Mesendoderm (in vitro differentiated cells): ENCODE results near the gene WDFY2.

Experiments
- DNase-seq: peaks from one replicate; pipeline ENCODE4 v3.0.0; 2013
- H2AK5ac ChIP-seq: 2 replicates; pipeline ENCODE4 v1.6.1; 2013; ENCODE audit warnings: low read length, inconsistent platforms
- H2BK120ac ChIP-seq: 2 replicates; pipeline ENCODE4 v1.6.1; 2013; ENCODE audit warnings: low read depth, mild to moderate bottlenecking, low read length, moderate library complexity, mixed read lengths
- H2BK15ac ChIP-seq: replicated peaks from 2 replicates; pipeline ENCODE4 v1.6.1; 2013; ENCODE audit warnings: low read depth, mild to moderate bottlenecking, moderate library complexity
- H2BK5ac ChIP-seq: 2 replicates; pipeline ENCODE4 v1.6.1; 2013; ENCODE audit warnings: low read length, inconsistent platforms
- H3K18ac ChIP-seq: 2 replicates; pipeline ENCODE4 v1.6.1; 2013; ENCODE audit warnings: mild to moderate bottlenecking, low read length, mixed read lengths
- H3K23ac ChIP-seq: one replicate; pipeline ENCODE4 v1.6.1; 2013; ENCODE audit warnings: low read length
- H3K27ac ChIP-seq: 2 replicates; pipeline ENCODE4 v1.5.1; 2013; ENCODE audit warnings: low read depth, mild to moderate bottlenecking, inconsistent platforms, low read length, moderate library complexity
- H3K27me3 ChIP-seq: 2 replicates; pipeline ENCODE4 v1.6.1; 2013; ENCODE audit warnings: low read length, control low read depth, mild to moderate bottlenecking, inconsistent platforms; ENCODE audit not compliant: insufficient read depth, poor library complexity
- H3K36me3 ChIP-seq: 2 replicates; pipeline ENCODE4 v1.6.1; 2013; ENCODE audit warnings: low read length, inconsistent platforms; ENCODE audit not compliant: control insufficient read depth, insufficient read depth
- H3K4ac ChIP-seq: one replicate; pipeline ENCODE4 v1.6.1; 2013; ENCODE audit warnings: low read depth, mild to moderate bottlenecking, low read length, moderate library complexity
- H3K4me1 ChIP-seq: 2 replicates; pipeline ENCODE4 v1.6.1; 2013; ENCODE audit warnings: low read depth, low read length, inconsistent platforms; ENCODE audit not compliant: control insufficient read depth
- H3K4me2 ChIP-seq: 2 replicates; pipeline ENCODE4 v1.6.1; 2013; ENCODE audit warnings: low read length
- H3K4me3 ChIP-seq: 2 replicates; pipeline ENCODE4 v1.5.1; 2013; ENCODE audit warnings: mild to moderate bottlenecking, low read length
- H3K56ac ChIP-seq: one replicate; pipeline ENCODE4 v1.6.1; 2013; ENCODE audit warnings: low read length
- H3K79me1 ChIP-seq: 2 replicates; pipeline ENCODE4 v1.6.1; 2013; ENCODE audit warnings: low read length, inconsistent platforms
- H3K79me2 ChIP-seq: 2 replicates; pipeline ENCODE4 v1.6.1; 2013; ENCODE audit warnings: mild to moderate bottlenecking, low read length; ENCODE audit not compliant: control insufficient read depth, insufficient read depth
- H3K9ac ChIP-seq: 2 replicates; pipeline ENCODE4 v1.6.1; 2013; ENCODE audit warnings: low read length, inconsistent platforms
- H4K5ac ChIP-seq: one replicate; pipeline ENCODE4 v1.6.1; 2013; ENCODE audit warnings: low read length
- H4K8ac ChIP-seq: one replicate; pipeline ENCODE4 v1.6.1; 2013; ENCODE audit warnings: low read depth, mild to moderate bottlenecking, control low read depth, low read length, moderate library complexity
- WGBS: extraction: QIAGEN DNeasy Blood & Tissue Kit; methylation state at CpG from one replicate; pipeline ENCODE4 v1.1.7; 2013; ENCODE audit warnings: low lambda C conversion rate, missing lambda C conversion rate; ENCODE audit not compliant: insufficient coverage; ENCODE audit errors: extremely low coverage; 5-methylcytosine and 5-hydroxymethylcytosine counted together

Gene WDFY2

DNA sequence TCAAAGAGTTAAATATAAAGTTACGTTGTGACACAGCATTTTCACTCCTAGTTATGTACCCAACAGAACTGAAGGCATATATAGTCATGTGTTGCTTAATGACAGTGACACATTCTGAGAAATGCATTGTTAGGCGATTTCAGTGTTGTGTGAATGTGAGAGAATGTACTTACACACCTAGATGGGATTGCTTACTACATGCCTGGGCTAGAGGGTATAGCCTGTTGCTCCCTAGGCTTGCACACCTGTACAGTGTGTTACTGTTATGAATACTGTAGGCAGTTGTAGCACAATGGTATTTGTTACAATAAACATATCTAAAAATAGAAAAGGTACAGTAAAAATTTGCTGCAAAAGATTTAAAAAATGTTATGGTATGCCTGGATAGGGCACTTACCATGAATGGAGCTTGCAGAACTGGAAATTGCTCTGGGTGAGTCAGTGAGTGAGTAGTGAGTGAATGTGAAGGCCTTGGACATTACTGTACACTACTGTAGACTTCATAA, 130.5 kb downstream of the WDFY2 start:
- Histone ChIP-seq H2BK5ac (no peak overlapping the region), H3K9ac (no peak overlapping the region), H3K36me3 (no peaks in the 10 kb centered on the region), H2BK120ac (no peak overlapping the region), H3K27ac (no peak overlapping the region), H4K8ac (no peak overlapping the region), H3K56ac (no peak overlapping the region), H3K4me3 (no peak overlapping the region), H3K27me3 (no peaks in the 10 kb centered on the region), H3K79me1 (no peaks in the 10 kb centered on the region), H3K18ac (no peak overlapping the region), H4K5ac (no peak overlapping the region), H3K23ac (no peak overlapping the region), H3K79me2 (no peaks in the 10 kb centered on the region), H3K4ac (no peak overlapping the region), H2BK15ac (no peak overlapping the region), H3K4me1 (no peaks in the 10 kb centered on the region), H2AK5ac (no peak overlapping the region), H3K4me2 (no peak overlapping the region)
- WGBS, result no CpG with 5 or more reads among the region's 2 CpGs
- DNase-seq, result no peak

DNA sequence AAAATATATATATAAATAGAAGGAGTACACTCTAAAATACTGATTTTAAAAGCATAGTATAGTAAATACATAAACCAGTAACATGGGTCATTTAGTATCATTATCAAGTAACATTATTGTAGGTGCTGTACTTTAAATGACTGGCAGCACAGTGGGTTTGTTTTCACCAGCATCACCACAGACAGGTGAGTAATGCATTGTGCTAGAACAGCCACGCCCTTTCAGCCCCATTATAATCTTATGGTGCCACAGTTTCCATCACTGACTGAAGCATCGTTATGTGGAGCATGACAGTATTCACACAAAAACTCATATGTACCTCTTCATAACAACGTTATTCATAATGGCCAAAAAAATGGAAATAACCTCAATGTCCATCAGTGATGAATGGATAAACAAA, 131.4 kb downstream of the WDFY2 start:
- Histone ChIP-seq H3K36me3 (no peaks in the 10 kb centered on the region), H3K27me3 (no peaks in the 10 kb centered on the region), H3K4me1 (no peaks in the 10 kb centered on the region), H3K23ac (no peak overlapping the region), H3K4me2 (no peak overlapping the region), H3K4me3 (no peak overlapping the region), H2BK120ac (no peak overlapping the region), H3K56ac (no peak overlapping the region), H3K27ac (no peak overlapping the region), H3K79me1 (no peaks in the 10 kb centered on the region), H2AK5ac (no peak overlapping the region), H3K4ac (no peak overlapping the region), H4K5ac (no peak overlapping the region), H3K79me2 (no peaks in the 10 kb centered on the region), H3K9ac (no peak overlapping the region), H2BK15ac (no peak overlapping the region), H2BK5ac (no peak overlapping the region), H3K18ac (no peak overlapping the region), H4K8ac (no peak overlapping the region)
- DNase-seq, result no peak
- no CpG with 5 or more reads among the region's 3 CpGs for WGBS

DNA sequence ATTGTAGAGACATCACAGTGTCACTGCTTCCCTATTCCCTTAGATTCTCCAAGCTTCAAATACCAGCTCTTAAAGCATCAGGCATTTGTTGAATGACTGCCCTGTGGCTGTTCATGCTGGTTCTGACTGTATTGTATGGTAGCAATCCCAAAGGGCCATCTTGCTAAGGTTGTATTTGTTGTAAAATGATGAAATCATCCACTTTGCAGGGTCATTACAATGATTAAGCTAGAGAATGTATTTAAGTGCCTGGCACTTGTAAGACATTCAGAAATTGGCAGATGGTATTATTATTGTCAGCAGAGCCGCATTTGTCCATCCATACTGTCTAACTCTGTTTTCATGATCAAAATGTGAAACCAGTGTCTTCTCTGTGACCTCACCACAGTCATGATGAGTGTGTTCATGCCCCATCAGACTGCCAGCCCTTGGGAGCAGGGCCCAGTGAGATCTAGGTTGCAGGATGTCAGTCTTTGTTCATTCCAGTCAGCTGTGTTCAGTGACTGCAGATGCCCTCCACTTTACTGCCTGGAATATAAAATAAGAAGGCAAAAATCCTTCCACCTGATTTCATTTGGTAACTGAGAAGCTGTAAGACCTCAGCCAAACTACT, 133.6 kb downstream of the WDFY2 start:
- Histone ChIP-seq H3K56ac (no peak overlapping the region), H3K4me1 (no peaks in the 10 kb centered on the region), H3K9ac (no peak overlapping the region), H3K27ac (no peak overlapping the region), H3K4me2 (no peak overlapping the region), H4K8ac (no peak overlapping the region), H3K79me2 (no peaks in the 10 kb centered on the region), H3K4me3 (no peak overlapping the region), H3K23ac (no peak overlapping the region), H2BK15ac (no peak overlapping the region), H3K27me3 (no peaks in the 10 kb centered on the region), H2BK5ac (no peak overlapping the region), H3K4ac (no peak overlapping the region), H4K5ac (no peak overlapping the region), H2BK120ac (no peak overlapping the region), H2AK5ac (no peak overlapping the region), H3K79me1 (no peaks in the 10 kb centered on the region), H3K36me3 (no peaks in the 10 kb centered on the region), H3K18ac (no peak overlapping the region)
- peak; percentile 12 for DNase-seq
- WGBS, result no CpG with 5 or more reads among the region's 1 CpG

DNA sequence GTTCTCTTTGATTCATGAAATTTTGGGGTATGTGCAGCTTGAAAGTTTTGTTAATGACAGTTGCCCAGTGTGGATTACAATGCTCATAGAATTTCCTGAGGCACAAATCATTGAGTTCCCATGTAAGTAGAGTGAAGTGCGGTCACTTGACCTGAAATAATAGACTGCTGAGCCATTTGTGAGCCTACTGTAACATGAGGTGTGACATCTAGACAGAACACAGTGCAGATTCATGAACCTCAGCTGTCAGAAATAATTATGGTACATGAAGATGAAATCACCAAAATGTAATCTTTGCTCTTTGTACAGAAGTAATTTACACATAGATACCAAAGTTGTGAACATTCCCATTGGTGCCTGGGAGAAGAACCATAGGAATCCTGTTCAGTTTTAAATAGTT, 135.1 kb downstream of the WDFY2 start:
- Histone ChIP-seq H3K9ac (no peak overlapping the region), H2BK120ac (no peak overlapping the region), H2BK5ac (no peak overlapping the region), H3K79me1 (no peaks in the 10 kb centered on the region), H3K18ac (no peak overlapping the region), H3K4me2 (no peak overlapping the region), H2BK15ac (no peak overlapping the region), H3K36me3 (no peaks in the 10 kb centered on the region), H3K27ac (no peak overlapping the region), H4K5ac (no peak overlapping the region), H3K27me3 (no peaks in the 10 kb centered on the region), H3K79me2 (no peaks in the 10 kb centered on the region), H3K4me3 (no peak overlapping the region), H3K56ac (no peak overlapping the region), H4K8ac (no peak overlapping the region), H3K4me1 (no peaks in the 10 kb centered on the region), H3K4ac (no peak overlapping the region), H2AK5ac (no peak overlapping the region), H3K23ac (no peak overlapping the region)
- DNase-seq, result no peak
- WGBS, result no CpG with 5 or more reads among the region's 1 CpG

DNA sequence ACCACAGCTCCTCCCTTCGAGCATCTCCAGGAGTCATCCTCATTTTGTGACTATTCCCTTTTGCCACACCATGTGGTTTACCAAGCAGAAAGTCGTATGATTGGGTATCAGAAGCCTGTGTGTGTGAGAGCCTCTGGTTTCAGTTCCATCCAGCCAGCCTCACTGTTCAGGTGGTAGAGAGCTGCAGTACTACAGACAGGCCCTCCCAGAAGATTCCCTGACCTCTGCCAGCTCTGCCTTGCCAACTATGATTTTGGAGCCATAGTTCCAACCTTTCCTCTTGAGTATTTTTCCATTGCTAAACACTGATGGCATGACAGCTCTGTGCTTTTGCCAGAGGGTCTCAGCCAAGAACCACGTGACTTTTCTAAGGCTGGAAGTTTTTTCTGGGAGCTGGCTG, 137.2 kb downstream of the WDFY2 start:
- Histone ChIP-seq H3K79me2 (no peaks in the 10 kb centered on the region), H2AK5ac (no peak overlapping the region), H3K23ac (no peak overlapping the region), H3K27ac (no peak overlapping the region), H2BK5ac (no peak overlapping the region), H3K4me3 (no peak overlapping the region), H3K56ac (no peak overlapping the region), H2BK120ac (no peak overlapping the region), H3K36me3 (no peaks in the 10 kb centered on the region), H3K79me1 (no peaks in the 10 kb centered on the region), H4K5ac (no peak overlapping the region), H3K4me1 (no peaks in the 10 kb centered on the region), H3K18ac (no peak overlapping the region), H3K4ac (no peak overlapping the region), H2BK15ac (no peak overlapping the region), H3K9ac (no peak overlapping the region), H4K8ac (no peak overlapping the region), H3K4me2 (no peak overlapping the region), H3K27me3 (no peaks in the 10 kb centered on the region)
- no peak for DNase-seq
- WGBS, result no CpG with 5 or more reads among the region's 3 CpGs

DNA sequence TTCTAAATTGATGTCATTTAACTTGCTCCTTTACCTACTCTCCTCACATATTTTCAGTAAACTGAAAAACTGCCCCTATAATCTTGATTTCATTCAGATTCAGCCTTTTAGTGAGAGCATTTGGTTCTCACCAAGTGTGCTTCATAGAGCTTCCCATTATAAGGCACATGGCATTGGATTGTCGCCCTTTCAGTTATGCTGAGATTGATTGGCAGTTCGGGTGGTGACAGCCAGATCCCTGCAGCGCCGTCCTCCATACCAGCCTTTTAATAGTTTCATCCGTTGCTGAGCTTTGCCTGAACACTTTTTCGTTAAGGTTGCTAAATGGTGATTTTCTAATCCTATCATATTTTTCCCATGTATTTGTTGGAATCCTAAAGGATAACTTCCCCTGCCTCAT, 139.3 kb downstream of the WDFY2 start:
- Histone ChIP-seq H3K4me2 (no peak overlapping the region), H3K79me2 (no peaks in the 10 kb centered on the region), H3K56ac (no peak overlapping the region), H3K23ac (no peak overlapping the region), H3K27me3 (no peaks in the 10 kb centered on the region), H3K4ac (no peak overlapping the region), H3K18ac (no peak overlapping the region), H3K4me1 (no peaks in the 10 kb centered on the region), H4K5ac (no peak overlapping the region), H2BK5ac (no peak overlapping the region), H2BK15ac (no peak overlapping the region), H4K8ac (no peak overlapping the region), H3K36me3 (no peaks in the 10 kb centered on the region), H3K9ac (no peak overlapping the region), H2BK120ac (no peak overlapping the region), H3K79me1 (no peaks in the 10 kb centered on the region), H3K27ac (no peak overlapping the region), H3K4me3 (no peak overlapping the region), H2AK5ac (no peak overlapping the region)
- no peak for DNase-seq
- no CpG with 5 or more reads among the region's 6 CpGs for WGBS
